ENCODE measurements around the gene TBKBP1.

Gene TBKBP1

GRCh38 chr17:47715669-47716325 lies 21.8 kb downstream of the TBKBP1 start:
- POLR2A ChIA-PET: interaction anchor here (1.0 kb wide), 1 partner anchor 17 kb away, joined by 4 read pairs; the partner anchor contains the start of gene TBX21
- DNase-seq (ENCODE audit: extremely low spot score): no peak
- no peak for TF ChIP-seq CTCF (IDR thresholded peaks at IDR 0.05; ENCODE audit: control extremely low read depth, extremely low read depth, low read depth, missing control alignments)
- CTCF ChIA-PET: interaction anchor here (1.1 to 7.0 kb wide), 8 partner anchors 9 to 51 kb away, joined by 3 to 85 read pairs (median 12); partner anchors contain the start of gene TBX21

GRCh38 chr17:47716375-47716774 lies 22.4 kb downstream of the TBKBP1 start:
- CTCF ChIA-PET: interaction anchor here (2.3 to 7.0 kb wide), 6 partner anchors 8 to 19 kb away, joined by 6 to 85 read pairs (median 26); partner anchors contain the start of gene TBX21
- POLR2A ChIA-PET: interaction anchor here (1.0 kb wide), 1 partner anchor 17 kb away, joined by 4 read pairs; the partner anchor contains the start of gene TBX21
- no peak for TF ChIP-seq CTCF (IDR thresholded peaks at IDR 0.05; ENCODE audit: control extremely low read depth, extremely low read depth, low read depth, missing control alignments)
- DNase-seq (ENCODE audit: extremely low spot score): no peak

GRCh38 chr17:47717261-47717697 lies 23.3 kb downstream of the TBKBP1 start:
- peak; percentile 54 for TF ChIP-seq CTCF (IDR thresholded peaks at IDR 0.05; ENCODE audit: control extremely low read depth, extremely low read depth, low read depth, missing control alignments)
- ChIA-PET CTCF (interaction anchor here (1.0 to 7.0 kb wide), 5 partner anchors 12 to 107 kb away, joined by 3 to 85 read pairs (median 36); partner anchors contain the start of gene TBX21), POLR2A (no interaction called here)
- DNase-seq (ENCODE audit: extremely low spot score): no peak

GRCh38 chr17:47717979-47718621 lies 24.1 kb downstream of the TBKBP1 start:
- POLR2A ChIA-PET: interaction anchor here (0.9 kb wide), 1 partner anchor 15 kb away, joined by 5 read pairs; the partner anchor contains the start of gene TBX21
- TF ChIP-seq CTCF (IDR thresholded peaks at IDR 0.05; ENCODE audit: control extremely low read depth, extremely low read depth, low read depth, missing control alignments): no peak
- no peak for DNase-seq (ENCODE audit: extremely low spot score)
- CTCF ChIA-PET: interaction anchor here (0.6 to 7.0 kb wide), 13 partner anchors 12 to 537 kb away, joined by 3 to 85 read pairs (median 4); partner anchors contain the start of gene TBX21

GRCh38 chr17:47718634-47719405 lies 24.9 kb downstream of the TBKBP1 start:
- CTCF ChIA-PET: interaction anchor here (0.6 to 7.0 kb wide), 13 partner anchors 11 to 537 kb away, joined by 3 to 85 read pairs (median 4); partner anchors contain the start of gene TBX21
- DNase-seq (ENCODE audit: extremely low spot score): no peak
- TF ChIP-seq CTCF (IDR thresholded peaks at IDR 0.05; ENCODE audit: control extremely low read depth, extremely low read depth, low read depth, missing control alignments): no peak
- POLR2A ChIA-PET: interaction anchor here (0.9 to 1.4 kb wide), 2 partner anchors 14 kb away, joined by 5 to 7 read pairs; partner anchors contain the start of gene TBX21
